HepG2 (cell line): ENCODE data around the gene FAM169A. TPM values are rescaled to one million over a fixed set of nuclear protein-coding genes. Genes with fewer than 3 reads are reported as not detected.

Experiments used
- ARNT2 ChIP-seq: sonication (generic); formaldehyde crosslinking; IDR thresholded peaks from 2 replicates; pipeline ENCODE4 v1.8.0; 2022; ENCODE audit warnings: mild to moderate bottlenecking, low read depth, missing genetic modification reagents, moderate library complexity
- ASH2L ChIP-seq: fragments of 300-600, 200-600 bp; sonication (generic); IDR thresholded peaks from 2 replicates; pipeline ENCODE4 v1.7.0; 2017; ENCODE audit warnings: low read depth, mild to moderate bottlenecking, moderate library complexity, mixed read lengths, low read length; ENCODE audit not compliant: insufficient read length
- CBX1 ChIP-seq: IDR thresholded peaks from one replicate; pipeline ENCODE4 v1.6.1; 2016; ENCODE audit warnings: antibody characterized with exemption, low read depth
- ELF4 ChIP-seq: sonication (generic); formaldehyde crosslinking; IDR thresholded peaks from 2 replicates; pipeline ENCODE4 v1.5.0; 2020; ENCODE audit warnings: missing genetic modification reagents, mild to moderate bottlenecking, moderate library complexity, borderline replicate concordance
- GABPA ChIP-seq, 2 experiments: IDR thresholded peaks; 2 replicates each; pipeline ENCODE4 v1.6.1; 2011 to 2016; ENCODE audit warnings: low read depth in 2 of 2, low read length in 1 of 2, missing biosample characterization in 1 of 2, missing genetic modification characterization in 1 of 2
- HNF1A ChIP-seq, 2 experiments: sonication (generic) in 1 of 2; formaldehyde crosslinking in 1 of 2; IDR thresholded peaks; 2 replicates each; pipeline versions ENCODE4 v1.4.0 to v1.6.1; 2016 to 2020; ENCODE audit warnings: borderline replicate concordance in 1 of 2, low read depth in 1 of 2, mild to moderate bottlenecking in 1 of 2, missing genetic modification reagents in 1 of 2
- HOXA7 ChIP-seq: sonication (generic); formaldehyde crosslinking; IDR thresholded peaks from 2 replicates; pipeline ENCODE4 v1.8.1; 2022; ENCODE audit warnings: mild to moderate bottlenecking, missing genetic modification reagents, moderate library complexity
- KDM2A ChIP-seq: sonication (generic); formaldehyde crosslinking; IDR thresholded peaks from 2 replicates; pipeline ENCODE4 v1.4.0; 2020; ENCODE audit warnings: low read depth, missing genetic modification reagents, borderline replicate concordance
- NFE2L1 ChIP-seq: sonication (generic); formaldehyde crosslinking; IDR thresholded peaks from 2 replicates; pipeline ENCODE4 v1.4.0; 2020; ENCODE audit warnings: missing genetic modification reagents, mild to moderate bottlenecking, borderline replicate concordance
- NR2F2 ChIP-seq: IDR thresholded peaks from 2 replicates; pipeline ENCODE4 v1.6.1; 2012; ENCODE audit warnings: low read depth, inconsistent platforms, borderline replicate concordance
- RARG ChIP-seq: sonication (generic); formaldehyde crosslinking; IDR thresholded peaks from 2 replicates; pipeline ENCODE4 v1.4.0; 2020; ENCODE audit warnings: low read depth, mild to moderate bottlenecking, missing genetic modification reagents
- RBFOX2 ChIP-seq: fragments of 200-400 bp; formaldehyde crosslinking; IDR thresholded peaks from 2 replicates; pipeline ENCODE4 v1.6.1; 2017; ENCODE audit warnings: low read depth, mild to moderate bottlenecking, low read length
- RNF2 ChIP-seq: fragments of 450-650 bp; conservative IDR thresholded peaks from 2 replicates; pipeline ENCODE4 v1.6.1; 2016; ENCODE audit warnings: low read depth
- SALL1 ChIP-seq: sonication (generic); formaldehyde crosslinking; IDR thresholded peaks from 2 replicates; pipeline ENCODE4 v1.8.0; 2022; ENCODE audit warnings: mild to moderate bottlenecking, missing genetic modification reagents
- SIX1 ChIP-seq: sonication (generic); formaldehyde crosslinking; IDR thresholded peaks from 2 replicates; pipeline ENCODE4 v1.4.0; 2020; ENCODE audit warnings: missing genetic modification reagents, borderline replicate concordance
- SMARCE1 ChIP-seq: fragments of 450-650 bp; IDR thresholded peaks from 2 replicates; pipeline ENCODE4 v1.6.1; 2017; ENCODE audit warnings: borderline replicate concordance
- TBP ChIP-seq: sonication (generic); formaldehyde crosslinking; IDR thresholded peaks from 2 replicates; pipeline ENCODE4 v1.5.0; 2020; ENCODE audit warnings: missing genetic modification reagents
- TBX3 ChIP-seq: fragments of 450-650 bp; IDR thresholded peaks from 2 replicates; pipeline ENCODE4 v1.6.1; 2017; ENCODE audit warnings: antibody characterized with exemption, mild to moderate bottlenecking, inconsistent platforms, borderline replicate concordance
- WIZ ChIP-seq: sonication (generic); formaldehyde crosslinking; IDR thresholded peaks from 2 replicates; pipeline ENCODE4 v1.5.1; 2020; ENCODE audit warnings: mild to moderate bottlenecking, missing genetic modification reagents
- ZFX ChIP-seq: sonication (generic); formaldehyde crosslinking; IDR thresholded peaks from 2 replicates; pipeline ENCODE4 v1.4.0; 2020; ENCODE audit warnings: mild to moderate bottlenecking, low read depth, missing genetic modification reagents, moderate library complexity
- ZMAT5 ChIP-seq: sonication (generic); formaldehyde crosslinking; IDR thresholded peaks from 2 replicates; pipeline ENCODE4 v1.5.0; 2020; ENCODE audit warnings: mild to moderate bottlenecking, low read depth, missing genetic modification reagents, borderline replicate concordance
- ZNF253 ChIP-seq: sonication (generic); formaldehyde crosslinking; IDR thresholded peaks from 2 replicates; pipeline ENCODE4 v1.8.0; 2022; ENCODE audit warnings: mild to moderate bottlenecking, missing genetic modification reagents, borderline replicate concordance
- ZNF296 ChIP-seq: sonication (generic); formaldehyde crosslinking; conservative IDR thresholded peaks from 2 replicates; pipeline ENCODE4 v1.5.0; 2020; ENCODE audit warnings: mild to moderate bottlenecking, missing genetic modification reagents
- ZNF3 ChIP-seq: IDR thresholded peaks from 2 replicates; pipeline ENCODE4 v1.7.0; 2017; ENCODE audit warnings: inconsistent platforms
- ZNF446 ChIP-seq: sonication (generic); formaldehyde crosslinking; IDR thresholded peaks from 2 replicates; pipeline ENCODE4 v1.5.0; 2020; ENCODE audit warnings: mild to moderate bottlenecking, missing genetic modification reagents
- ZNF567 ChIP-seq: sonication (generic); formaldehyde crosslinking; IDR thresholded peaks from 2 replicates; pipeline ENCODE4 v1.8.1; 2023; ENCODE audit warnings: mild to moderate bottlenecking, missing genetic modification reagents, borderline replicate concordance
- polyA plus RNA-seq, 8 experiments: library from polyadenylated mRNA; depleted of rRNA in 3 of 8; stranded (reverse) in 7 of 8; unstranded in 1 of 8; fragments of >200 nt; fragmentation: Illumina TruSeq in 4 of 8; extraction: Trizol in 4 of 8; gene quantifications; 2 replicates each; pipeline versions ENCODE4 v1.2.1 to v1.2.3, GENCODE V29; 2011 to 2016; ENCODE audit warnings: low read depth in 4 of 8, missing spikeins in 1 of 8, mixed read lengths in 1 of 8; ENCODE audit not compliant: insufficient read depth in 1 of 8
- total RNA-seq, 5 experiments: library from RNA; depleted of rRNA; stranded (reverse); fragments of >200 nt; fragmentation: Illumina TruSeq; extraction: Trizol; gene quantifications; 2 replicates each; pipeline ENCODE4 v1.2.3, GENCODE V29; 2016; ENCODE audit warnings: low read depth in 1 of 5

The FAM169A gene
- total and polyA plus RNA-seq, 2 of the 13 experiments (the other 11 are each of a cell fraction or from before 2014, with no cell fraction given), result 21.1 to 110 TPM

GRCh38 chr5:74875994-74876791 is 10.0 kb upstream of the FAM169A start (continued):
- TF ChIP-seq RARG, result no peak
- peak; percentile 63; the same call in 1 of the 2 replicates for TF ChIP-seq HNF1A (IDR thresholded peaks at IDR 0.05; ENCODE audit: low read depth)
- peak; percentile 55; the same call in 1 of the 2 replicates for TF ChIP-seq HNF1A (CRISPR knock-in tag; IDR thresholded peaks at IDR 0.05; ENCODE audit: borderline replicate concordance)
- no peak for TF ChIP-seq ZNF253 (CRISPR knock-in tag)
- no peak for TF ChIP-seq ZNF296
- TF ChIP-seq ELF4, result no peak
- TF ChIP-seq ZNF446 (CRISPR knock-in tag), result no peak
- peak; percentile 95 for TF ChIP-seq SALL1
- peak; percentile 82 for TF ChIP-seq ZFX
- TF ChIP-seq GABPA (IDR thresholded peaks at IDR 0.05; ENCODE audit: low read depth, low read length), result no peak
- TF ChIP-seq GABPA (CRISPR knock-in tag; IDR thresholded peaks at IDR 0.05; ENCODE audit: low read depth), result peak; percentile 36
- no peak for TF ChIP-seq TBP (CRISPR knock-in tag)
- no peak for TF ChIP-seq RNF2
- peak; percentile 35; the same call in 1 of the 2 replicates for TF ChIP-seq RBFOX2
- no peak for TF ChIP-seq ZMAT5
- no peak for TF ChIP-seq WIZ (CRISPR knock-in tag)
- TF ChIP-seq NR2F2, result peak; percentile 87
- no peak for TF ChIP-seq NFE2L1 (CRISPR knock-in tag)
- TF ChIP-seq ASH2L, result peak; percentile 59
- TF ChIP-seq ZNF3 (CRISPR knock-in tag), result no peak
- TF ChIP-seq KDM2A (CRISPR knock-in tag), result peak; percentile 37; the same call in 1 of the 2 replicates
- TF ChIP-seq ZNF567 (CRISPR knock-in tag), result no peak
- no peak for TF ChIP-seq SMARCE1
- no peak for TF ChIP-seq HOXA7 (CRISPR knock-in tag)
- TF ChIP-seq SIX1 (CRISPR knock-in tag), result peak; percentile 67; the same call in 1 of the 2 replicates
- no peak for TF ChIP-seq ARNT2 (CRISPR knock-in tag)
- no peak for TF ChIP-seq CBX1
- TF ChIP-seq TBX3, result no peak
